ENCODE measurements around the gene TRUB1.

Gene TRUB1

GRCh38 chr10:114982989-114983388, 45.0 kb downstream of the TRUB1 start:
- TF ChIP-seq, protein P1, sequence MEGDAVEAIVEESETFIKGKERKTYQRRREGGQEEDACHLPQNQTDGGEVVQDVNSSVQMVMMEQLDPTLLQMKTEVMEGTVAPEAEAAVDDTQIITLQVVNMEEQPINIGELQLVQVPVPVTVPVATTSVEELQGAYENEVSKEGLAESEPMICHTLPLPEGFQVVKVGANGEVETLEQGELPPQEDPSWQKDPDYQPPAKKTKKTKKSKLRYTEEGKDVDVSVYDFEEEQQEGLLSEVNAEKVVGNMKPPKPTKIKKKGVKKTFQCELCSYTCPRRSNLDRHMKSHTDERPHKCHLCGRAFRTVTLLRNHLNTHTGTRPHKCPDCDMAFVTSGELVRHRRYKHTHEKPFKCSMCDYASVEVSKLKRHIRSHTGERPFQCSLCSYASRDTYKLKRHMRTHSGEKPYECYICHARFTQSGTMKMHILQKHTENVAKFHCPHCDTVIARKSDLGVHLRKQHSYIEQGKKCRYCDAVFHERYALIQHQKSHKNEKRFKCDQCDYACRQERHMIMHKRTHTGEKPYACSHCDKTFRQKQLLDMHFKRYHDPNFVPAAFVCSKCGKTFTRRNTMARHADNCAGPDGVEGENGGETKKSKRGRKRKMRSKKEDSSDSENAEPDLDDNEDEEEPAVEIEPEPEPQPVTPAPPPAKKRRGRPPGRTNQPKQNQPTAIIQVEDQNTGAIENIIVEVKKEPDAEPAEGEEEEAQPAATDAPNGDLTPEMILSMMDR (conservative IDR thresholded peaks at IDR 0.05): no peak
- no peak overlapping the region for H3K27ac ChIP-seq

GRCh38 chr10:114987995-114988394, 50.0 kb downstream of the TRUB1 start:
- TF ChIP-seq, protein P1 (conservative IDR thresholded peaks at IDR 0.05): no peak
- no peak overlapping the region for H3K27ac ChIP-seq

DNA sequence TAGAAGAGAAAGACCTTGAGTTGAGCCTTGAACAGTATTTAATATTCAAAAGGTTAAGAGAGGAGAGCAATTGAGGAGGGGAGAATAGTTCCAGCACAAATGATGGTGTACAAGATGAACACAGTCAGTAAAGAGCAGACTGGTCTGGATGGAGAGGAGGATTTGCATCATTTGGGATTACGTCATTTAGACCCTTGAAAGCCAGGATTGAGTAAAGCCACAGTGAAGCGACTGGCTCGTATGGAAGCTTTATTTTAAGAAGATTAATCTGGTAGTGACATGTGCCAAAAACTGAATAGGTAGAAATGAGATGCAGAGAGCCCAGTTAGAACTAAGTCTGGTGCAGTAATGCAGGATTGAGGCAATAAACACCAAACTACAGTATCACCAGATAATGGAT, 52.6 kb downstream of the TRUB1 start:
- TF ChIP-seq, protein P1 (conservative IDR thresholded peaks at IDR 0.05): no peak
- no peak overlapping the region for H3K27ac ChIP-seq

DNA sequence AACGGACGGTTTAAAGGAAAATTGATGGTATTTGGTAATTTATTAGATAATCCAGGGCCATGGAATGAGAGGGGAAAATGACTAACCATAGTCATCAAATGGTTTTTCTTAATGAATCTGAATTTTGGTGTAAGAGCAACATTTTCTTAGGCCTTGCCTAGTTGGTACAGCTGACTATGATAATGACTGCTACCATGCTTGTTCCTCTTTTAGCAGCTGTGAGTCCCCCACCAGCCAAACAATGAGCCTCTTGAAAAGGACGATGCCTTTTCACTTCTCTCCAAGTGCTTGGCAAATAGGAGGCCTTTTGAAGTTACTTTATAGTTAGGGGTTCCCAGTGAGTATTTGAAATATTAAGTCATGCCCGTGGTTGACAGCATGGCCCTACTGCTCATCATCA, 53.0 kb downstream of the TRUB1 start:
- H3K27ac ChIP-seq: no peak overlapping the region
- TF ChIP-seq, protein P1 (conservative IDR thresholded peaks at IDR 0.05): no peak

GRCh38 chr10:114992189-114992775, 54.3 kb downstream of the TRUB1 start:
- no peak overlapping the region for H3K27ac ChIP-seq
- TF ChIP-seq, protein P1 (conservative IDR thresholded peaks at IDR 0.05): no peak

GRCh38 chr10:114995468-114996247, 57.7 kb downstream of the TRUB1 start:
- TF ChIP-seq, protein P1 (conservative IDR thresholded peaks at IDR 0.05): no peak
- H3K27ac ChIP-seq: no peak overlapping the region

GRCh38 chr10:114996542-114996941, 58.5 kb downstream of the TRUB1 start:
- TF ChIP-seq, protein P1 (conservative IDR thresholded peaks at IDR 0.05): no peak

More at GRCh38 chr10:114996542-114996941, 58.5 kb downstream of the TRUB1 start:
- no peak overlapping the region for H3K27ac ChIP-seq

Measured in VCaP (cell line).